HepG2 (cell line): ENCODE data around the gene TRIM66. TPM values are rescaled to one million over a fixed set of nuclear protein-coding genes. Genes with fewer than 3 reads are reported as not detected.

Source experiments
- ERF ChIP-seq: IDR thresholded peaks from 2 replicates; pipeline ENCODE4 v1.6.1; 2018; ENCODE audit warnings: missing biosample characterization, missing genetic modification reagents
- FOXA3 ChIP-seq: IDR thresholded peaks from 2 replicates; pipeline ENCODE4 v1.6.1; 2016; ENCODE audit warnings: missing genetic modification reagents, missing compliant biosample characterization
- MAFF ChIP-seq: IDR thresholded peaks from 2 replicates; pipeline ENCODE4 v1.6.1; 2011; ENCODE audit warnings: low read depth, low read length, improper control_type of control experiment
- NBN ChIP-seq: fragments of 450-650 bp; conservative IDR thresholded peaks from 2 replicates; pipeline ENCODE4 v1.6.1; 2017
- POLR2G ChIP-seq: fragments of 200-400 bp; formaldehyde crosslinking; IDR thresholded peaks from 2 replicates; pipeline ENCODE4 v1.6.1; 2018; ENCODE audit warnings: mild to moderate bottlenecking, low read depth, low read length, moderate library complexity
- RARA ChIP-seq: IDR thresholded peaks from 2 replicates; pipeline ENCODE4 v1.6.1; 2016; ENCODE audit warnings: missing genetic modification reagents, missing compliant biosample characterization
- SRSF9 ChIP-seq: fragments of 200-400 bp; formaldehyde crosslinking; IDR thresholded peaks from 2 replicates; pipeline ENCODE4 v1.6.1; 2018; ENCODE audit warnings: borderline replicate concordance, mild to moderate bottlenecking, low read depth, low read length; ENCODE audit not compliant: insufficient read depth, poor library complexity, severe bottlenecking
- polyA plus RNA-seq, 8 experiments: library from polyadenylated mRNA; depleted of rRNA in 3 of 8; stranded (reverse) in 7 of 8; unstranded in 1 of 8; fragments of >200 nt; fragmentation: Illumina TruSeq in 4 of 8; extraction: Trizol in 4 of 8; gene quantifications; 2 replicates each; pipeline versions ENCODE4 v1.2.1 to v1.2.3, GENCODE V29; 2011 to 2016; ENCODE audit warnings: low read depth in 4 of 8, missing spikeins in 1 of 8, mixed read lengths in 1 of 8; ENCODE audit not compliant: insufficient read depth in 1 of 8
- total RNA-seq, 5 experiments: library from RNA; depleted of rRNA; stranded (reverse); fragments of >200 nt; fragmentation: Illumina TruSeq; extraction: Trizol; gene quantifications; 2 replicates each; pipeline ENCODE4 v1.2.3, GENCODE V29; 2016; ENCODE audit warnings: low read depth in 1 of 5
- TF ChIP-seq, protein P1 (sequence below): sonication (generic); formaldehyde crosslinking; IDR thresholded peaks from 2 replicates; pipeline ENCODE4 v1.4.0; 2020; ENCODE audit warnings: missing genetic modification reagents
- TF ChIP-seq, protein P2 (sequence below), 2 experiments: fragments of 450-650 bp in 1 of 2; sonication (generic) in 1 of 2; formaldehyde crosslinking in 1 of 2; IDR thresholded peaks; 2 replicates each; pipeline versions ENCODE4 v1.6.1 to v1.8.0; 2016 to 2022; ENCODE audit warnings: antibody characterized with exemption in 1 of 2, mild to moderate bottlenecking in 1 of 2, missing genetic modification reagents in 1 of 2
- TF ChIP-seq, protein P3 (sequence below): IDR thresholded peaks from 2 replicates; pipeline ENCODE4 v1.6.1; 2016; ENCODE audit warnings: missing genetic modification reagents, missing compliant biosample characterization
- TF ChIP-seq, protein P4 (sequence below): sonication (generic); formaldehyde crosslinking; IDR thresholded peaks from 2 replicates; pipeline ENCODE4 v1.5.0; 2020; ENCODE audit warnings: missing genetic modification reagents
- TF ChIP-seq, protein P5 (sequence below): sonication (generic); formaldehyde crosslinking; IDR thresholded peaks from 2 replicates; pipeline ENCODE4 v1.4.0; 2020; ENCODE audit warnings: missing genetic modification reagents

TRIM66 gene
- total and polyA plus RNA-seq, 2 of the 13 experiments (the other 11 are each of a cell fraction or from before 2014, with no cell fraction given): 4.9 to 6.1 TPM

DNA sequence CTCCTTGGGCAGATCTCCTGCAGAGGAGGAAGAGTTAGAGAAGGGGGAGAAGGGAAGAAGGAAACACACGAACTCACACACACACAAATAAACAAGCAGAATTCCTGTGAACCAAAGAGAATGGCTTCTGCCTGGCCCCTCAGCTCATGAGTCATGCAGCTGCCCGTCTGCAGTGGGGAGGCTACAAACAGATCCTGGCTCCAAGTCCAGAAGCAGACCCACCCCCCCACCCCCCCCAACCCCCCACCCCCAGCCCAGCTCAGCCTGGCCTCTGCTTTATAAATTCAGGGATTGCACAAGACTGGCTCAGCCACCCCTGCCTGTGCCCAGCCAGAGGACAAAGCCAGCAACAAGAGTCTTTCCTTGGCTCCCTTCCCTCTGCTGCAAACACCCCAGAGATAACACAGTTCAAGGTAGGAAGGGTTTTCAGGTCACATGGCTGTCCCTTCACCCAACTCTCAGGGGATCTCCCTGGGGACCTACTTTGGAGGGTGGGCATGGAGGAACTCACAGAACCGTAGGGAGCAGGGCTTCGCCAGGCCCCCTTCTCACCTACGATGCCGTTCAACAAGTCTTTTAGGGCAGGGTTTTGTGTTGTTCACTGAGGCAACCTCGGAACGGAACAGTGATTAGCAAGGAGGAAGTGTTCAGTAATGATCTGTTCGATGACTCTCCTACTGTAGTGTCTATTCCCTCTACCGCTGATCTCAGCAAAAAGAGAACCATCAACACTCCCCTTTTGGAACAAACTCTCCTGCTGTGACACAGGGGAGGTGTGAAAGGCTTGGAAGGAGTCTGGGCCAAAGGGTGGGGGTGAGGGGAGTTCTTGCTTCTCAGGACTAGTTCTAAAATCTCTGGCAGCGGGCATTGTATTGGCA lies 35.6 kb upstream of the TRIM66 start (continued):
- TF ChIP-seq, protein P1, sequence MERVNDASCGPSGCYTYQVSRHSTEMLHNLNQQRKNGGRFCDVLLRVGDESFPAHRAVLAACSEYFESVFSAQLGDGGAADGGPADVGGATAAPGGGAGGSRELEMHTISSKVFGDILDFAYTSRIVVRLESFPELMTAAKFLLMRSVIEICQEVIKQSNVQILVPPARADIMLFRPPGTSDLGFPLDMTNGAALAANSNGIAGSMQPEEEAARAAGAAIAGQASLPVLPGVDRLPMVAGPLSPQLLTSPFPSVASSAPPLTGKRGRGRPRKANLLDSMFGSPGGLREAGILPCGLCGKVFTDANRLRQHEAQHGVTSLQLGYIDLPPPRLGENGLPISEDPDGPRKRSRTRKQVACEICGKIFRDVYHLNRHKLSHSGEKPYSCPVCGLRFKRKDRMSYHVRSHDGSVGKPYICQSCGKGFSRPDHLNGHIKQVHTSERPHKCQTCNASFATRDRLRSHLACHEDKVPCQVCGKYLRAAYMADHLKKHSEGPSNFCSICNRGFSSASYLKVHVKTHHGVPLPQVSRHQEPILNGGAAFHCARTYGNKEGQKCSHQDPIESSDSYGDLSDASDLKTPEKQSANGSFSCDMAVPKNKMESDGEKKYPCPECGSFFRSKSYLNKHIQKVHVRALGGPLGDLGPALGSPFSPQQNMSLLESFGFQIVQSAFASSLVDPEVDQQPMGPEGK (CRISPR knock-in tag): peak; percentile 83
- TF ChIP-seq, protein P2, sequence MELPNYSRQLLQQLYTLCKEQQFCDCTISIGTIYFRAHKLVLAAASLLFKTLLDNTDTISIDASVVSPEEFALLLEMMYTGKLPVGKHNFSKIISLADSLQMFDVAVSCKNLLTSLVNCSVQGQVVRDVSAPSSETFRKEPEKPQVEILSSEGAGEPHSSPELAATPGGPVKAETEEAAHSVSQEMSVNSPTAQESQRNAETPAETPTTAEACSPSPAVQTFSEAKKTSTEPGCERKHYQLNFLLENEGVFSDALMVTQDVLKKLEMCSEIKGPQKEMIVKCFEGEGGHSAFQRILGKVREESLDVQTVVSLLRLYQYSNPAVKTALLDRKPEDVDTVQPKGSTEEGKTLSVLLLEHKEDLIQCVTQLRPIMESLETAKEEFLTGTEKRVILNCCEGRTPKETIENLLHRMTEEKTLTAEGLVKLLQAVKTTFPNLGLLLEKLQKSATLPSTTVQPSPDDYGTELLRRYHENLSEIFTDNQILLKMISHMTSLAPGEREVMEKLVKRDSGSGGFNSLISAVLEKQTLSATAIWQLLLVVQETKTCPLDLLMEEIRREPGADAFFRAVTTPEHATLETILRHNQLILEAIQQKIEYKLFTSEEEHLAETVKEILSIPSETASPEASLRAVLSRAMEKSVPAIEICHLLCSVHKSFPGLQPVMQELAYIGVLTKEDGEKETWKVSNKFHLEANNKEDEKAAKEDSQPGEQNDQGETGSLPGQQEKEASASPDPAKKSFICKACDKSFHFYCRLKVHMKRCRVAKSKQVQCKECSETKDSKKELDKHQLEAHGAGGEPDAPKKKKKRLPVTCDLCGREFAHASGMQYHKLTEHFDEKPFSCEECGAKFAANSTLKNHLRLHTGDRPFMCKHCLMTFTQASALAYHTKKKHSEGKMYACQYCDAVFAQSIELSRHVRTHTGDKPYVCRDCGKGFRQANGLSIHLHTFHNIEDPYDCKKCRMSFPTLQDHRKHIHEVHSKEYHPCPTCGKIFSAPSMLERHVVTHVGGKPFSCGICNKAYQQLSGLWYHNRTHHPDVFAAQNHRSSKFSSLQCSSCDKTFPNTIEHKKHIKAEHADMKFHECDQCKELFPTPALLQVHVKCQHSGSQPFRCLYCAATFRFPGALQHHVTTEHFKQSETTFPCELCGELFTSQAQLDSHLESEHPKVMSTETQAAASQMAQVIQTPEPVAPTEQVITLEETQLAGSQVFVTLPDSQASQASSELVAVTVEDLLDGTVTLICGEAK (IDR thresholded peaks at IDR 0.05): no peak
- TF ChIP-seq, protein P2 (CRISPR knock-in tag; IDR thresholded peaks at IDR 0.05): 0 out of 2 replicates have a peak, but pooled peaks have one; percentile 39
- TF ChIP-seq, protein P3, sequence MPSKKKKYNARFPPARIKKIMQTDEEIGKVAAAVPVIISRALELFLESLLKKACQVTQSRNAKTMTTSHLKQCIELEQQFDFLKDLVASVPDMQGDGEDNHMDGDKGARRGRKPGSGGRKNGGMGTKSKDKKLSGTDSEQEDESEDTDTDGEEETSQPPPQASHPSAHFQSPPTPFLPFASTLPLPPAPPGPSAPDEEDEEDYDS: no peak
- TF ChIP-seq FOXA3 (CRISPR knock-in tag) (peak; percentile 65; the same call in 1 of the 2 replicates), RARA (CRISPR knock-in tag) (peak; percentile 24; the same call in 1 of the 2 replicates), ERF (peak; percentile 43; the same call in 1 of the 2 replicates), POLR2G (peak; percentile 65; the same call in 1 of the 2 replicates), NBN (no peak), MAFF (peak; percentile 75), SRSF9 (no peak)
- TF ChIP-seq, protein P4, sequence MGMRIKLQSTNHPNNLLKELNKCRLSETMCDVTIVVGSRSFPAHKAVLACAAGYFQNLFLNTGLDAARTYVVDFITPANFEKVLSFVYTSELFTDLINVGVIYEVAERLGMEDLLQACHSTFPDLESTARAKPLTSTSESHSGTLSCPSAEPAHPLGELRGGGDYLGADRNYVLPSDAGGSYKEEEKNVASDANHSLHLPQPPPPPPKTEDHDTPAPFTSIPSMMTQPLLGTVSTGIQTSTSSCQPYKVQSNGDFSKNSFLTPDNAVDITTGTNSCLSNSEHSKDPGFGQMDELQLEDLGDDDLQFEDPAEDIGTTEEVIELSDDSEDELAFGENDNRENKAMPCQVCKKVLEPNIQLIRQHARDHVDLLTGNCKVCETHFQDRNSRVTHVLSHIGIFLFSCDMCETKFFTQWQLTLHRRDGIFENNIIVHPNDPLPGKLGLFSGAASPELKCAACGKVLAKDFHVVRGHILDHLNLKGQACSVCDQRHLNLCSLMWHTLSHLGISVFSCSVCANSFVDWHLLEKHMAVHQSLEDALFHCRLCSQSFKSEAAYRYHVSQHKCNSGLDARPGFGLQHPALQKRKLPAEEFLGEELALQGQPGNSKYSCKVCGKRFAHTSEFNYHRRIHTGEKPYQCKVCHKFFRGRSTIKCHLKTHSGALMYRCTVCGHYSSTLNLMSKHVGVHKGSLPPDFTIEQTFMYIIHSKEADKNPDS (CRISPR knock-in tag): no peak
- TF ChIP-seq, protein P5, sequence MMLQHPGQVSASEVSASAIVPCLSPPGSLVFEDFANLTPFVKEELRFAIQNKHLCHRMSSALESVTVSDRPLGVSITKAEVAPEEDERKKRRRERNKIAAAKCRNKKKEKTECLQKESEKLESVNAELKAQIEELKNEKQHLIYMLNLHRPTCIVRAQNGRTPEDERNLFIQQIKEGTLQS (CRISPR knock-in tag): peak; percentile 56; the same call in 1 of the 2 replicates
